Measurements from ENCODE around the gene SLAIN1. TPM values are rescaled to one million over a fixed set of nuclear protein-coding genes. Genes with fewer than 3 reads are reported as not detected.

Gene SLAIN1
- total and polyA plus RNA-seq, 3 donors from 2014 or later, result 73.1 to 149 (median 114) TPM

DNA sequence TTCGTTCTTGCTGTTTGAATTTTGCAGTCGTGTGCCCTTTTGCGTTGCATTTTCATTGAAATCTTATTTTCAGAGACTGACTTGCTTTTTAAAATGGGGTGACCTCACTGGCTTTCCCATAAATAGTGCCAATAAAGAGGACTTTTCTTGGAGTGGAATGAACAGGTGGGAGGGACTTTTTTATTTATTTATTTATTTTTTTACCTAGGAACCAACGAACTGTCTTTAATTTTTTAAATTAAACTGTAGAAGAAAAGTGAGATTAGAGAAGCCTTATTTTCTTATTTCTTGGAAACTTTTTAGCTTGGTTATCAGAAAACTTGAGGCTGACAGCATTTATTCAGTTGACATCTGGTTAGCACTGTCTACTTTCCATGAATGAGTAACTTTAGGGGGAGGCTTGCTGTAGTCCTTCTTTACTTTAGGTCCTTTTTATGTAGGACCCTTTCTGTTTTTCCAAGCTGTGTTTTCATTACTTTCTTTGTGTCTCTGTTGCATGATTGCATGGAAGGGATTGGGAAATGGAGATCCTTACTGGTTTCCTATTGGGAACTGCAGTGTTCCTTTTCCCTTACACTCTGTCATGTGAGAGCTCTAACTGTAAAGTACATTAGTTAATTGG lies 1.7 kb downstream of the SLAIN1 start:
- WGBS, 2 donors, result 3 to 6% methylated on average over 4 of the region's 4 CpGs
- DNase-seq, result no peak
- peak overlapping the region; percentile 65 to 78 for H3K4me3 ChIP-seq
- no peaks in the 10 kb centered on the region for H3K27me3 ChIP-seq
- H3K4me1 ChIP-seq, result peaks cover 7% of the 10 kb centered on the region
- no peaks in the 10 kb centered on the region for H3K36me3 ChIP-seq (ENCODE audit: low read depth, missing control alignments)
- H3K27ac ChIP-seq, result peak overlapping the region; percentile 66 to 67
- no peaks in the 10 kb centered on the region for H3K9me3 ChIP-seq
- TF ChIP-seq CTCF (IDR thresholded peaks at IDR 0.05) (no peak), POLR2A (IDR thresholded peaks at IDR 0.05) (no peak)
- intact Hi-C loops (cut with DNase I; ENCODE audit: low total_unique reads), result no loop called here

DNA sequence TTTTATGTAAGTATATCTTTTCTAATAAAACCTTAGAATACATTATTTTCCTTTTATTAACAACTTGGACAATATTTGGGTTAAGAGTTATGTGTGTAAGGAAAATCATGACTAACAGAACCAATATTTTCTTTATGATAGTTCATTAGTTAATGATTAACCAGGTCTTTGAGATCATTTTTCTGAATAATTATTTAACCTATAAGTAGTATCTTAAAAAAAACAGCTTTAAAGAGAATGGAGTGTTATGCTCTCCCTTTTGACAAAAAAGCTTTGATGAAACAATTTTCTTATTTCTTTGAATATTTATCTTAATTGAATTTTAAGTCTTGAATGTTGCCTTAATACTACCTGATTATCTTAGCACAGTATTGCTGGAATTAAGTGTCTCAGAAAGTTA lies 3.8 kb downstream of the SLAIN1 start:
- no peaks in the 10 kb centered on the region for H3K27me3 ChIP-seq
- TF ChIP-seq CTCF (IDR thresholded peaks at IDR 0.05) (no peak), POLR2A (IDR thresholded peaks at IDR 0.05) (no peak)
- intact Hi-C loops (cut with DNase I; ENCODE audit: low total_unique reads), result no loop called here
- no peak overlapping the region for H3K27ac ChIP-seq
- H3K9me3 ChIP-seq, result no peaks in the 10 kb centered on the region
- no peaks in the 10 kb centered on the region for H3K36me3 ChIP-seq (ENCODE audit: low read depth, missing control alignments)
- H3K4me3 ChIP-seq, result no peak overlapping the region
- H3K4me1 ChIP-seq, result peaks cover 5% of the 10 kb centered on the region
- DNase-seq, result no peak

- TF ChIP-seq CTCF (IDR thresholded peaks at IDR 0.05) (no peak), POLR2A (IDR thresholded peaks at IDR 0.05) (no peak)
- Histone ChIP-seq H3K27me3 (no peaks in the 10 kb centered on the region), H3K4me3 (no peak overlapping the region), H3K4me1 (peaks cover 2% of the 10 kb centered on the region), H3K9me3 (no peaks in the 10 kb centered on the region), H3K36me3 (ENCODE audit: low read depth, missing control alignments) (no peaks in the 10 kb centered on the region), H3K27ac (no peak overlapping the region)
- 36 to 45% methylated on average over 1 of the region's 1 CpG for WGBS, 2 donors
- intact Hi-C loops (cut with DNase I; ENCODE audit: low total_unique reads), result no loop called here
- DNase-seq, result no peak
These were observed 4.9 kb downstream of the SLAIN1 start for GRCh38 chr13:77702366-77702765.

GRCh38 chr13:77703408-77703807 lies 5.9 kb downstream of the SLAIN1 start:
- DNase-seq, result no peak
- 62 to 79% methylated on average over 5 of the region's 5 CpGs for WGBS, 2 donors
- Histone ChIP-seq H3K27ac (no peak overlapping the region), H3K36me3 (ENCODE audit: low read depth, missing control alignments) (no peaks in the 10 kb centered on the region), H3K9me3 (no peaks in the 10 kb centered on the region), H3K4me3 (no peak overlapping the region), H3K4me1 (peaks cover 2% of the 10 kb centered on the region), H3K27me3 (no peaks in the 10 kb centered on the region)
- no peak for TF ChIP-seq POLR2A (IDR thresholded peaks at IDR 0.05)
- no peak for TF ChIP-seq CTCF (IDR thresholded peaks at IDR 0.05)
- intact Hi-C loops (cut with DNase I; ENCODE audit: low total_unique reads), result no loop called here

DNA sequence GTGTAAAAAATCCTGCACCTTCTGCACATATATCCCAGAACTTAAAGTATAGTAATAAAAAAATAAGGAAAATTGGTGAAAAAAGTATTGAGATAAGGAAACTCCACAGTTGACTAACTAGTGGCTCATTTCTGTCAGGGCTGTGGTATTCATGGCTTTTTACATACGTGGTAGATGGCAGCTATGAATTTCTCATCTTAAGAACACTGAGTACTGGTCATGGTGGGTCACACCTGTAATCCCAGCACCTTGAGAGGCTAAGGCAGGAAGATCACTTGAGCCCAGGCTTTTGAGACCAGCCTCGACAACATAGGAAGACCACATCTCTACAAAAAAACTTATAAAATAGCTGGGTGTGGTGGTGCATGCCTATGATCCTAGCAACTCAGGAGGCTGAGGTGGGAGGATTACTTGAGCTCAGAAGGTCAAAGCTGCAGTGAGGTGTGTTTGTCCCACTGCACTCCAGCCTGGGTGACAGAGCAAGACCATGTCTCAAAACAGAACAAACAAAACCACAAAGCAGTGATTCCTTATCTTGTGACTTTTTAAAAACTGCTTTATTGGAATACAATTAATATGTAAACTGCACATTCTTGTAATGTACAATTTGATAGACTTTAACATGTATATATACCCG lies 16.8 kb downstream of the SLAIN1 start:
- H3K4me3 ChIP-seq, result no peak overlapping the region

More for the DNA sequence above, 16.8 kb downstream of the SLAIN1 start:
- H3K9me3 ChIP-seq, result no peaks in the 10 kb centered on the region
- H3K36me3 ChIP-seq (ENCODE audit: low read depth, missing control alignments), result no peaks in the 10 kb centered on the region
- no peak overlapping the region for H3K27ac ChIP-seq
- WGBS, 2 donors, result 85 to 86% methylated on average over 3 of the region's 3 CpGs
- TF ChIP-seq CTCF (IDR thresholded peaks at IDR 0.05) (no peak), POLR2A (IDR thresholded peaks at IDR 0.05) (no peak)
- no peaks in the 10 kb centered on the region for H3K4me1 ChIP-seq
- DNase-seq, result no peak
- H3K27me3 ChIP-seq, result no peaks in the 10 kb centered on the region
- intact Hi-C loops (cut with DNase I; ENCODE audit: low total_unique reads), result no loop called here
